H1 (cell line): ENCODE measurements around the gene ZC3H7B. TPM values are rescaled to one million over a fixed set of nuclear protein-coding genes. Genes with fewer than 3 reads are reported as not detected.

Experiments used
- ASH2L ChIP-seq: fragments of 200-600, 300-600 bp; sonication (generic); IDR thresholded peaks from one replicate; pipeline ENCODE4 v1.7.1; 2017; ENCODE audit warnings: low read length
- CBX5 ChIP-seq: fragments of 300-800, 300-1000 bp; sonication (generic); IDR thresholded peaks from 2 replicates; pipeline ENCODE4 v1.7.1; 2016; ENCODE audit warnings: antibody characterized with exemption, low read length, low read depth
- CHD7 ChIP-seq: fragments of 300-600 bp; sonication (generic); IDR thresholded peaks from 2 replicates; pipeline ENCODE4 v1.7.1; 2012; ENCODE audit warnings: low read length, moderate library complexity, mild to moderate bottlenecking, inconsistent platforms; ENCODE audit not compliant: insufficient replicate concordance
- FOSL1 ChIP-seq: IDR thresholded peaks from 2 replicates; pipeline ENCODE4 v1.6.1; 2011; ENCODE audit warnings: mild to moderate bottlenecking, low read depth, low read length, moderate library complexity; ENCODE audit not compliant: insufficient read depth
- KDM5A ChIP-seq: fragments of 200-600 bp; IDR thresholded peaks from 2 replicates; pipeline ENCODE4 v1.7.1; 2012; ENCODE audit warnings: mild to moderate bottlenecking, low read length, inconsistent platforms, mixed read lengths
- RBBP5 ChIP-seq: IDR thresholded peaks from 2 replicates; pipeline ENCODE4 v1.7.1; 2012; ENCODE audit warnings: low read depth, mild to moderate bottlenecking, inconsistent platforms, low read length, moderate library complexity, borderline replicate concordance
- SIRT6 ChIP-seq: IDR thresholded peaks from one replicate; pipeline ENCODE4 v1.7.1; 2012; ENCODE audit warnings: low read length, inconsistent platforms
- SP1 ChIP-seq: IDR thresholded peaks from 2 replicates; pipeline ENCODE4 v1.6.1; 2011; ENCODE audit warnings: low read depth, low read length
- TCF12 ChIP-seq: IDR thresholded peaks from 2 replicates; pipeline ENCODE4 v1.6.1; 2011; ENCODE audit warnings: low read depth, mild to moderate bottlenecking, low read length
- polyA plus RNA-seq, 7 experiments: library from polyadenylated mRNA; depleted of rRNA in 3 of 7; stranded (reverse) in 5 of 7; unstranded in 2 of 7; fragments of >200 nt in 5 of 7; fragments of 200-250 nt in 2 of 7; gene quantifications; 1 replicate in 5 of 7; 2 replicates in 1 of 7; 4 replicates in 1 of 7; pipeline versions ENCODE4 v1.2.1 to v1.2.3, GENCODE V29; 2011 to 2013; ENCODE audit warnings: missing spikeins in 2 of 7, mixed read lengths in 2 of 7
- total RNA-seq: library from RNA; stranded (reverse); fragmentation: NEBNext Ultra II Directional; extraction: Animal tissue kit (Norgen Biotek cat#: 25700); gene quantifications from 2 replicates; pipeline ENCODE4 v1.2.1, GENCODE V29; 2021

ZC3H7B gene
- total and polyA plus RNA-seq, 2 of the 8 experiments (the other 6 are each of a cell fraction or from before 2014, with no cell fraction given), result 35.5 to 78.6 TPM

DNA sequence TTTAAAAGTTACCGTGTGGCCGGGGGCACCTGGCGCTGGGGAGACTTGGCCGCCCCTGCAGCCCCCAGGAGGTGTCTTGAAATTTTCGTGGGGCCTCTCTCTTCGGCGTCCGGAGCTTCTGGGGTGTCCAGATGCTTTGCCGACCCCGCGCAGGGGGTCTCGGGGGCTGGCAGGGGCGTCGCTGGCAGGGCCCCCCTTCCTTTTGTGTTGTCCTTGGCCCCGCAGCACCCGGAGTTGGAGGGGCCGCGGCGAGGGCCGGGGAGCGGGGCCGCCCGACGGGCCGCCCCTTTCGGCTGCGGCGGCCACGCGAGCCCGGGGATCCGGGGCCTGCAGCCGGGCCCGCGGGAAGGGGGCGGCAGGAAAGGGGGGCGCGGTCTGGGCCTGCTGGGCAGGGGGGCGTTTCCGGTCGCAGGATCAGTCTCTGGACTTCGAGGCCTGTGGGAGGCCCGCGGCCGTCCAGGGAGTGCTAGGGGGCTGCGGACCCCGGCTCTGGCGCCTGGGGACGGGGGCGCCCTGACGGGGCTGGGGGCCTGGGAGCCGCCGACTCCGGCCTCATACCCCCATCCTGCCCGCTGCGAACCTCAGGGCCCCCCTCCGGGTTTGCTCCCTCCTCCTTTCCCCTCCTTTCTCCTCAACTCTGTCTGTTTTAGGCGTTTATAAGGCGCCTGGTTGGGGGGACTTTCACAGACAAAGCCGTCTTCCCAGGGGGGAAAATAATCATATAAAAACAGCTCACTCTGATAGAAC is 869 bp downstream of the ZC3H7B start (continued):
- TF ChIP-seq CHD7 (no peak), SP1 (no peak), RBBP5 (no peak), ASH2L (peak; percentile 1), TCF12 (no peak), SIRT6 (no peak), FOSL1 (no peak), CBX5 (no peak), KDM5A (no peak)
